Measurements from ENCODE around the gene NEURL1.

DNA sequence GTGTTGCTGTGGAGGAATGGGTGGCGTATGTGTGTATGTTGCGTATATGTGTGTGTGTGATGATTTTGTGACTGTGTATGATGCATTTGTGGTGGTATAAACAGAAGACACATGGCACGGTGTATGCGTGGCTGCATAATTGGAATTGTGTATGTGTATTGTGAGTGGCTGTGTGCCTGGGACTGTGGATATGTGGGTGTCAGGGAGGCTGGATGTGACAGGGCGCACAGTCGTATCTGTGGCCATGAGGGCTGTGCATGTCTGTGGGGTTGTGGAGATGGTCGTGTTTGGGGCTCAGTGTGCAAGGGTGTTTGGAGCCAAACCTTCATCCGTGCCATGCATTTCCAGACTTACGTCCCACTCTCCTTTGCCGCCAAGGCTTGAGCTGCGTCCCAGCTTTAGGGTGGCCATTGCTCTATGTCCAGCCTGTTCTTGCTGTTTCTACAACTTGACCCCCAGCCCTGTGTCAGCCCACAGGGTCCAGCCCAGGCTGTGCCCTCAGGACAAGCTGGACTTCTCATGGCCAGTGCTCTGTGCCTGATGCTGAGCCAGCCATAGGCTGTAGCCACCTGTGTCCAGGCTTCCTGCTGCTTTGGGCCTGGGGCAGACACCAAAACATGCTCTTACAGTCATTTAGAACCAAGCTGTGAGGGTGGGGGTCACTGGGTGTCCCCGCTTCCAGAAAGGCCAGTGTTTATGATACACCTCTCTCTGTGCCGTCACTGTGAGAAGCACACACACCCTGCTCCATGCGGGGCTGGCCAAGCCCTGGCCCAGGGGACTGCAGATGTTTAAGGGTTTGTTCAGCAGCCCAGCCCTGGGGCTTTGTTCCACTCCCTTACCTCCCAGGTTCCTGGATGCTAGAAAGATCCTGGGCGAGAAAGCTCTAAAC lies 127.6 kb downstream of the NEURL1 start:
- TF ChIP-seq, protein P1, sequence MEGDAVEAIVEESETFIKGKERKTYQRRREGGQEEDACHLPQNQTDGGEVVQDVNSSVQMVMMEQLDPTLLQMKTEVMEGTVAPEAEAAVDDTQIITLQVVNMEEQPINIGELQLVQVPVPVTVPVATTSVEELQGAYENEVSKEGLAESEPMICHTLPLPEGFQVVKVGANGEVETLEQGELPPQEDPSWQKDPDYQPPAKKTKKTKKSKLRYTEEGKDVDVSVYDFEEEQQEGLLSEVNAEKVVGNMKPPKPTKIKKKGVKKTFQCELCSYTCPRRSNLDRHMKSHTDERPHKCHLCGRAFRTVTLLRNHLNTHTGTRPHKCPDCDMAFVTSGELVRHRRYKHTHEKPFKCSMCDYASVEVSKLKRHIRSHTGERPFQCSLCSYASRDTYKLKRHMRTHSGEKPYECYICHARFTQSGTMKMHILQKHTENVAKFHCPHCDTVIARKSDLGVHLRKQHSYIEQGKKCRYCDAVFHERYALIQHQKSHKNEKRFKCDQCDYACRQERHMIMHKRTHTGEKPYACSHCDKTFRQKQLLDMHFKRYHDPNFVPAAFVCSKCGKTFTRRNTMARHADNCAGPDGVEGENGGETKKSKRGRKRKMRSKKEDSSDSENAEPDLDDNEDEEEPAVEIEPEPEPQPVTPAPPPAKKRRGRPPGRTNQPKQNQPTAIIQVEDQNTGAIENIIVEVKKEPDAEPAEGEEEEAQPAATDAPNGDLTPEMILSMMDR (conservative IDR thresholded peaks at IDR 0.05), result no peak
- no peak for TF ChIP-seq EZH2 (IDR thresholded peaks at IDR 0.05; ENCODE audit: low read depth)
